Fibroblast of skin of scalp (primary cell): ENCODE data around the gene PGLYRP3. TPM values are rescaled to one million over a fixed set of nuclear protein-coding genes. Genes with fewer than 3 reads are reported as not detected.

Experiments
- DNase-seq: peaks from one replicate; pipeline ENCODE4 v3.0.0-alpha.2; 2013
- polyA plus RNA-seq, 2 experiments: library from polyadenylated mRNA; unstranded; fragments of 120-200 nt; gene quantifications; one replicate each; pipeline ENCODE4 v1.2.1, GENCODE V29; 2013; ENCODE audit not compliant: insufficient read length in 2 of 2

Gene PGLYRP3
- not detected for polyA plus RNA-seq (2013, experiment 1 of 2; ENCODE audit: insufficient read length)
- not detected for polyA plus RNA-seq (2013, experiment 2 of 2; ENCODE audit: insufficient read length)

GRCh38 chr1:153312570-153313186, at the start of gene PGLYRP3:
TSS of gene PGLYRP3 (minus strand) at chr1:153312952. CDS start at chr1:153310665, 2,287 bp downstream.
- DNase-seq = no peak

- no peak for DNase-seq
Measured at GRCh38 chr1:153362187-153362775, 49.5 kb upstream of the PGLYRP3 start.

- DNase-seq = no peak
Measured at GRCh38 chr1:153361480-153362109, 48.8 kb upstream of the PGLYRP3 start.

- no peak for DNase-seq
Measured at GRCh38 chr1:153360592-153361479, 48.1 kb upstream of the PGLYRP3 start.

GRCh38 chr1:153360190-153360589, 47.4 kb upstream of the PGLYRP3 start:
- DNase-seq = no peak

- DNase-seq = no peak
Measured at GRCh38 chr1:153359241-153359640, 46.5 kb upstream of the PGLYRP3 start.

GRCh38 chr1:153358691-153358975, 45.9 kb upstream of the PGLYRP3 start:
- DNase-seq = no peak

- no peak for DNase-seq
Measured at GRCh38 chr1:153357853-153358690, 45.3 kb upstream of the PGLYRP3 start, which contains the start of gene S100A9. TSS of gene S100A9 (plus strand) at chr1:153357854. CDS start at chr1:153358284, 430 bp downstream.

GRCh38 chr1:153357076-153357852, 44.5 kb upstream of the PGLYRP3 start:
- DNase-seq = no peak

GRCh38 chr1:153356392-153357075, 43.8 kb upstream of the PGLYRP3 start:
- no peak for DNase-seq

- peak; percentile 39 for DNase-seq
Measured at GRCh38 chr1:153355445-153356071, 42.8 kb upstream of the PGLYRP3 start.

- no peak for DNase-seq
Measured at GRCh38 chr1:153354515-153355193, 41.9 kb upstream of the PGLYRP3 start.

- no peak for DNase-seq
Measured at GRCh38 chr1:153353226-153353947, 40.6 kb upstream of the PGLYRP3 start.

- DNase-seq = peak; percentile 52
Measured at GRCh38 chr1:153352523-153352922, 39.8 kb upstream of the PGLYRP3 start.

- DNase-seq = no peak
Measured at GRCh38 chr1:153350321-153350957, 37.7 kb upstream of the PGLYRP3 start.

GRCh38 chr1:153349363-153350320, 36.9 kb upstream of the PGLYRP3 start:
- DNase-seq = no peak
